Esophagus muscularis mucosa (tissue), 4 donors: ENCODE results near the gene SGTA. TPM values are rescaled to one million over a fixed set of nuclear protein-coding genes. Genes with fewer than 3 reads are reported as not detected.
A peak's percentile ranks its signal among the peaks of the same experiment; 100 is the strongest.

Experiments used
- DNase-seq: peaks from one replicate; pipeline ENCODE4 v3.0.0-alpha.2; 2017; ENCODE audit errors: extremely low spot score
- H3K27ac ChIP-seq, 4 donors: fragments of 200-600 bp; sonication (generic); replicated peaks in 1 of 4; 1 replicate in 3 of 4; 2 replicates in 1 of 4; pipeline ENCODE4 v1.5.1; 2016 to 2019; ENCODE audit warnings: mild to moderate bottlenecking in 1 of 4
- H3K27me3 ChIP-seq, 4 donors: fragments of 200-600 bp; sonication (generic); one replicate each; pipeline versions ENCODE4 v1.5.1 to v1.6.0; 2016 to 2019
- H3K36me3 ChIP-seq, 4 donors: fragments of 200-600 bp; sonication (generic); one replicate each; pipeline ENCODE4 v1.5.1; 2016 to 2019
- H3K4me1 ChIP-seq, 4 donors: fragments of 200-600 bp; sonication (generic); one replicate each; pipeline ENCODE4 v1.5.1; 2016 to 2019
- H3K4me3 ChIP-seq, 4 donors: fragments of 200-600 bp; sonication (generic); 1 replicate in 2 of 4; 2 replicates in 2 of 4; pipeline ENCODE4 v1.5.1; 2016 to 2019; ENCODE audit warnings: mild to moderate bottlenecking in 4 of 4, moderate library complexity in 1 of 4
- H3K9me3 ChIP-seq, 4 donors: fragments of 200-600 bp; sonication (generic); 1 replicate in 3 of 4; 2 replicates in 1 of 4; pipeline ENCODE4 v1.5.1; 2016 to 2019
- EP300 ChIP-seq: sonication (generic); formaldehyde crosslinking; IDR thresholded peaks from one replicate; pipeline ENCODE4 v1.6.1; 2017; ENCODE audit warnings: antibody characterized with exemption
- POLR2A ChIP-seq: fragments of 450-650 bp; IDR thresholded peaks from one replicate; pipeline ENCODE4 v1.6.1; 2017; ENCODE audit warnings: antibody characterized with exemption, moderate library complexity, mild to moderate bottlenecking, low read depth
- POLR2AphosphoS5 ChIP-seq, 2 donors: sonication (generic); formaldehyde crosslinking; IDR thresholded peaks; one replicate each; pipeline ENCODE4 v1.6.1; 2017; ENCODE audit warnings: antibody characterized with exemption in 2 of 2
- WGBS: methylation state at CpG from one replicate; pipeline ENCODE4 v1.1.5; 2018; 5-methylcytosine and 5-hydroxymethylcytosine counted together
- intact Hi-C: fragments of 100-400 bp; cut with DNase I; formaldehyde crosslinking; loops from one replicate; pipeline ENCODE4 v1.15.1; 2023
- total RNA-seq, 4 donors: library from RNA; depleted of rRNA; stranded (reverse); fragments of >200 nt; gene quantifications; one replicate each; pipeline versions ENCODE4 v1.1.0 to v1.2.1, GENCODE V29; 2016
- TF ChIP-seq, protein P1 (sequence below), 3 experiments: fragments of 200-600 bp in 2 of 3; fragments of 450-650 bp in 1 of 3; sonication (generic) in 2 of 3; IDR thresholded peaks; one replicate each; pipeline ENCODE4 v1.5.1; 2017 to 2019; ENCODE audit warnings: antibody characterized with exemption in 3 of 3, mild to moderate bottlenecking in 2 of 3, moderate library complexity in 1 of 3

SGTA gene
- total RNA-seq, 4 donors from 2014 or later, result 53.6 to 71.2 (median 59.2) TPM

GRCh38 chr19:2779121-2779740 lies 3.8 kb downstream of the SGTA start:
- TF ChIP-seq, protein P1, sequence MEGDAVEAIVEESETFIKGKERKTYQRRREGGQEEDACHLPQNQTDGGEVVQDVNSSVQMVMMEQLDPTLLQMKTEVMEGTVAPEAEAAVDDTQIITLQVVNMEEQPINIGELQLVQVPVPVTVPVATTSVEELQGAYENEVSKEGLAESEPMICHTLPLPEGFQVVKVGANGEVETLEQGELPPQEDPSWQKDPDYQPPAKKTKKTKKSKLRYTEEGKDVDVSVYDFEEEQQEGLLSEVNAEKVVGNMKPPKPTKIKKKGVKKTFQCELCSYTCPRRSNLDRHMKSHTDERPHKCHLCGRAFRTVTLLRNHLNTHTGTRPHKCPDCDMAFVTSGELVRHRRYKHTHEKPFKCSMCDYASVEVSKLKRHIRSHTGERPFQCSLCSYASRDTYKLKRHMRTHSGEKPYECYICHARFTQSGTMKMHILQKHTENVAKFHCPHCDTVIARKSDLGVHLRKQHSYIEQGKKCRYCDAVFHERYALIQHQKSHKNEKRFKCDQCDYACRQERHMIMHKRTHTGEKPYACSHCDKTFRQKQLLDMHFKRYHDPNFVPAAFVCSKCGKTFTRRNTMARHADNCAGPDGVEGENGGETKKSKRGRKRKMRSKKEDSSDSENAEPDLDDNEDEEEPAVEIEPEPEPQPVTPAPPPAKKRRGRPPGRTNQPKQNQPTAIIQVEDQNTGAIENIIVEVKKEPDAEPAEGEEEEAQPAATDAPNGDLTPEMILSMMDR (IDR thresholded peaks at IDR 0.05), result no peak
- no peak for TF ChIP-seq EP300
- no peak for TF ChIP-seq POLR2AphosphoS5 (IDR thresholded peaks at IDR 0.05)
- TF ChIP-seq POLR2A, result no peak
- no peak for DNase-seq
- intact Hi-C loops, result no loop called here
- Histone ChIP-seq H3K4me3 (no peak overlapping the region), H3K27me3 (no peaks in the 10 kb centered on the region), H3K4me1 (peaks cover 66 to 85% (median 76%) of the 10 kb centered on the region in 4 donors), H3K27ac (peak overlapping the region in 1 of 4 donors; percentile 40), H3K36me3 (peaks cover 0 to 16% (median 0%) of the 10 kb centered on the region in 4 donors), H3K9me3 (no peaks in the 10 kb centered on the region)
- 67% methylated on average over 14 of the region's 14 CpGs for WGBS

DNA sequence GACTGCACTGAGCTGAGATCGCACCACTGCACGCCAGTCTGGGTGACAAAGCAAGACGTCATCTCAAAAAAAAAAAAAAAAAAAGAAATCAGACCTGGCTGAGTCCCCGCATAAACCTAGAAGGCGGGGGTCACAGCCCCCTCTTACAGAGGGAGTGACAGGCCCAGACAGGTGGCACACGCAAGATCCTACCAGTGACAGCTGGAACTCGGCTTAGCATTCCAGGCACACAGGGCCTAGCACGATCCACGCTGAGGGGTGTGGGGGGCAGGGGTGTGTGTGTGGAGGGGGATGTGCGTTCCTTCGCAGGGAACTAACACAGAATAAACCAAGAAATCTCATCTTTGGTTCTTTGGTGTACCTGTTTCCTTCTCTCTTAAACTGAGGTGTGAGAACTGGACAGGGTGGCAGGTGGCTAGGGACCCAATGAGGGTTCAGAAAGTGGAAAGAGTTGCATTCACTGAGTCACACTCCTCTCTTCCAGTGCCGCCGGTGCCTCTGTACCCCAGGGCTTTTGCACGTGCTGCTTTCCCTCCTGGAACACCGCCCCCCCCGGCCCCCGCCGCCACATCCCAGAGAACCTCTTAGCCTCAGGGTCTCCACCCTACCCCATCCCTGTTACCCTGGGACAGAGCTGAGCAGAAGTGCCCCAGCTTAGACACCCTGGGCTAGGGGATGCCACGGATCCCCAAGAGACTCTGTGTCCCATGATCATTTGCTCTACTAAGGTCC lies 5.0 kb downstream of the SGTA start:
- Histone ChIP-seq H3K4me3 (no peak overlapping the region), H3K27ac (no peak overlapping the region), H3K27me3 (no peaks in the 10 kb centered on the region), H3K4me1 (peaks cover 58 to 77% (median 70%) of the 10 kb centered on the region in 4 donors), H3K9me3 (no peaks in the 10 kb centered on the region), H3K36me3 (peaks cover 0 to 16% (median 0%) of the 10 kb centered on the region in 4 donors)
- DNase-seq, result no peak
- TF ChIP-seq, protein P1 (IDR thresholded peaks at IDR 0.05), result no peak
- intact Hi-C loops, result no loop called here
- 89% methylated on average over 13 of the region's 19 CpGs for WGBS

DNA sequence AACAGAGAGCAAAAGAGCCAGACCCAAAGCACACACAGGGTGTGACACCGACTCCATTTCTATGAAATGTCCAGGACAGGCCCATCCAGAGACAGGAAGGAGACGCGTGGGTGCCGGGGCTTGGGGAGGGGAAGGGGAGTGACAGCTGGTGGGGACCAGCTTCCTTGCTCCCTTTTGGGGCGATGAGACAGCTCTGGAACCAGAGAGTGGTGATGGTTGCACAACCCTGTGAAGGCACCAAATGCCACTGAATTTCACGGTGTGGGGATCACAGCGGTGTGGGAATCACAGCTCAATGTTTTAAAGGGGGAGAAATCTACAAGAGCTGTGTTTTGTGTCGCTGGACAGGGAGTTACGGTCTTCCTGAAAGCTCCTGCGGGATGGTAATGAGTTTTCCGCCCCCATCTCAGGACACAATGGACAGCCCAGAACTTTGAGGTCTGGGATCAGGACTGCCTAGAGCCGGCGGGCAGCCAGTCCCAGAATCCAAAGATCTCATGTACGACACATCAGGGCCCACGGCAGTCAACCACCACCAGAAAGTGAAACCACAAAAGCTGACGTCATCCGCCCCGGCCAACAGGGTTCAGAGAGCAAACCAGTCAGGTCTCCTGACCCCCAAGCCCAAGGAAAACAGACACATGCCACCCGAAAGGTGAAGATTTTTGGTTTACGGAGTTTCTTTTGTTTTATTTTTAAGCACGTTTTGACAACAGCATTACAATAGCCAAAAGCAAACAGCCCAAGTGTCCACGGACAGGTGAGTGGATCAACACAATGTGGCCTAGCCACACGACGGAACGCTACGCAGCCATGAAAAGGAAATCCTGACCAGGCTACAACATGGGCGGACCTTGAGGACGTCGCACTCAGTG lies 7.3 kb downstream of the SGTA start:
- Histone ChIP-seq H3K9me3 (no peaks in the 10 kb centered on the region), H3K27ac (peak overlapping the region; percentile 42 to 59 (median 48)), H3K4me3 (peak overlapping the region; percentile 6 to 30 (median 22)), H3K36me3 (peaks cover 0 to 16% (median 0%) of the 10 kb centered on the region in 4 donors), H3K27me3 (no peaks in the 10 kb centered on the region), H3K4me1 (peaks cover 58 to 77% (median 69%) of the 10 kb centered on the region in 4 donors)
- intact Hi-C loops, result no loop called here
- no peak for TF ChIP-seq POLR2A
- no peak for TF ChIP-seq EP300
- TF ChIP-seq POLR2AphosphoS5 (IDR thresholded peaks at IDR 0.05), result no peak
- TF ChIP-seq, protein P1 (IDR thresholded peaks at IDR 0.05), result no peak
- no peak for DNase-seq
- WGBS, result 76% methylated on average over 26 of the region's 29 CpGs

DNA sequence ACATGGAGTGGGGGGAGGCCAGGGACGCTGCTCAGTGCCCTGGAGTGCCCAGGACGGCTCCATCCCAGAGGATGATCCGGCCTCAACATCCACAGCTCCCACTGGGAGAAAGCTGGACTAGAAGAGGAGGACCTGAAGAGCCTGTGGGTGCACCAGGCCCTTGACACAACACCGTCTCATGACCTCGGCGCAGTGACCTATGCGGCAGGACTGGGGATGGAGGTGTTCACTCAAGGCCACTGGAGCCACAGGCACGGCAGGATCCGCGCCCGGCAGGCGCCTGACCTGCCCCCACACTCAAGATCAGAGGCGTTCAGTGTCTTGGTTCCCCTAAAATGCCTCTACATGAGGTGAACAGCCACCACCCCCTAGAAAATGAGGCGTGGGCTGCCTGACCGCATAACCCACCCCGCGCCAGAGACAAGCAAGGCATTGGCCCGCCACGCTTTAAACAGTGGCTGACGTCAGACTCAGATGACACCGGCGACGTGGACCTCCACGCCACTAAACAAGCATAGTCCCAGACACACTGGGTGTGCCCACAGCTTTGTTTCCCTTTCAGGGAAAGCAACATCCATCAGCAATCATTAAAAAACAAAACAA lies 8.0 kb downstream of the SGTA start:
- intact Hi-C loops, result no loop called here
- Histone ChIP-seq H3K4me1 (peaks cover 58 to 77% (median 69%) of the 10 kb centered on the region in 4 donors), H3K27me3 (no peaks in the 10 kb centered on the region), H3K27ac (peak overlapping the region; percentile 42 to 59 (median 48)), H3K9me3 (no peaks in the 10 kb centered on the region), H3K36me3 (peaks cover 0 to 16% (median 0%) of the 10 kb centered on the region in 4 donors), H3K4me3 (peak overlapping the region in 3 of 4 donors; percentile 6 to 25 (median 20))
- TF ChIP-seq EP300 (no peak), POLR2A (no peak), POLR2AphosphoS5 (IDR thresholded peaks at IDR 0.05) (no peak)
- TF ChIP-seq, protein P1 (IDR thresholded peaks at IDR 0.05), result no peak
- no peak for DNase-seq
- WGBS, result 81% methylated on average over 23 of the region's 24 CpGs
